Neutrophil (primary cell): ENCODE data around the gene NR2C2.

ENCODE experiments used
- H3K27ac ChIP-seq: fragments of 200-600 bp; sonication (generic); 2 replicates; pipeline ENCODE4 v1.5.1; 2016; ENCODE audit warnings: mild to moderate bottlenecking, moderate library complexity
- H3K27me3 ChIP-seq: fragments of 200-600 bp; sonication (generic); 2 replicates; pipeline ENCODE4 v1.6.0; 2016; ENCODE audit warnings: mild to moderate bottlenecking
- H3K36me3 ChIP-seq: fragments of 200-600 bp; sonication (generic); 2 replicates; pipeline ENCODE4 v1.5.1; 2017
- H3K4me1 ChIP-seq, 2 experiments: fragments of 200-600 bp in 1 of 2; sonication (generic) in 1 of 2; 1 replicate in 1 of 2; 2 replicates in 1 of 2; pipeline versions ENCODE4 v1.5.1 to v1.6.1; 2013 to 2016; ENCODE audit warnings: low read depth in 1 of 2, low read length in 1 of 2, mild to moderate bottlenecking in 1 of 2, moderate library complexity in 1 of 2; ENCODE audit not compliant: control insufficient read depth in 1 of 2, insufficient read depth in 1 of 2
- H3K4me3 ChIP-seq, 2 experiments: fragments of 200-600 bp in 1 of 2; sonication (generic) in 1 of 2; 1 replicate in 1 of 2; 2 replicates in 1 of 2; pipeline ENCODE4 v1.5.1; 2013 to 2016; ENCODE audit warnings: low read depth in 1 of 2, low read length in 1 of 2, mild to moderate bottlenecking in 1 of 2, moderate library complexity in 1 of 2
- H3K9me3 ChIP-seq: fragments of 200-600 bp; sonication (generic); 2 replicates; pipeline ENCODE4 v1.5.1; 2016
- TF ChIP-seq, protein P1 (sequence below): fragments of 200-600 bp; sonication (generic); IDR thresholded peaks from 2 replicates; pipeline ENCODE4 v1.5.1; 2016; ENCODE audit warnings: antibody characterized with exemption

NR2C2 gene

DNA sequence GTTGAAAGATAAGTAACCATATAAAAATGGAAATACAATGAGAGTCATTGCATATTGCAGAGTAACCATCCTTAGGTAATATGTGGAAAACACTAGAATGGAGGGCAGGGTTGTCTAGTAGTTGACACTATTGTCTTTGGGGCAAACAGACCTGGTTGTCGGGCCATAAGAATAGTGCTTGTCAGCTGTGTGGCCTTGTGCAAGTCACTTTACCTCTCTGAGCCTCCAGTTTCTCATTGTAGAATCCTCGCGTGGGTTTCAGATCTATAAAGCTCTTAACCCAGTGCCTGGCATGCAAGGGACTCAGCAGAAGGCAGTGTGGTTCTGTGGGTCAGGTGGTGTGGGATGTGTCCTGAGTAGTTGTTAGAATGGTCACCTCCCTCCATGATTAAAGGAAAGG is 85.7 kb downstream of the NR2C2 start:
- no peaks in the 10 kb centered on the region for H3K4me1 ChIP-seq
- TF ChIP-seq, protein P1, sequence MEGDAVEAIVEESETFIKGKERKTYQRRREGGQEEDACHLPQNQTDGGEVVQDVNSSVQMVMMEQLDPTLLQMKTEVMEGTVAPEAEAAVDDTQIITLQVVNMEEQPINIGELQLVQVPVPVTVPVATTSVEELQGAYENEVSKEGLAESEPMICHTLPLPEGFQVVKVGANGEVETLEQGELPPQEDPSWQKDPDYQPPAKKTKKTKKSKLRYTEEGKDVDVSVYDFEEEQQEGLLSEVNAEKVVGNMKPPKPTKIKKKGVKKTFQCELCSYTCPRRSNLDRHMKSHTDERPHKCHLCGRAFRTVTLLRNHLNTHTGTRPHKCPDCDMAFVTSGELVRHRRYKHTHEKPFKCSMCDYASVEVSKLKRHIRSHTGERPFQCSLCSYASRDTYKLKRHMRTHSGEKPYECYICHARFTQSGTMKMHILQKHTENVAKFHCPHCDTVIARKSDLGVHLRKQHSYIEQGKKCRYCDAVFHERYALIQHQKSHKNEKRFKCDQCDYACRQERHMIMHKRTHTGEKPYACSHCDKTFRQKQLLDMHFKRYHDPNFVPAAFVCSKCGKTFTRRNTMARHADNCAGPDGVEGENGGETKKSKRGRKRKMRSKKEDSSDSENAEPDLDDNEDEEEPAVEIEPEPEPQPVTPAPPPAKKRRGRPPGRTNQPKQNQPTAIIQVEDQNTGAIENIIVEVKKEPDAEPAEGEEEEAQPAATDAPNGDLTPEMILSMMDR = no peak
- H3K36me3 ChIP-seq = peaks cover 97% of the 10 kb centered on the region

DNA sequence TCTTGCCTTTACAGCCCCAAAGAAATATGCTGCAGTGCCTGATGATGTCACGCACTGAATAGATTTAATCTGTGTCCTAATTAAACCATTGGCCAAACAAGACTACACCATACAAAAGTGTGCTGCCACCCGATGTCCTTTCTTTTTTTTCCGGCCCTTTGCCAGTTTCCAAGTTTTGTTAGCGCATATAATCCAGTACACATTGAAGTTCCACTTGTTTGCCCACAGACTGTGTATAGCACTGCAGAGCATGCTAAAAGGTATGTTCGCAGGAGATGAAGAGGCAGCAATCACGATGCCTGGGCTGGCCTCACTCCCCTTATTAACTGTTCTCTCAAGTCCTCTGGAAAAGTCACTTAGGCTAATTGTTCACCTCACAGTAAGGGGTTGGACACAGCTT is 90.9 kb downstream of the NR2C2 start:
- peaks cover 98% of the 10 kb centered on the region for H3K36me3 ChIP-seq
- no peaks in the 10 kb centered on the region for H3K27me3 ChIP-seq
- H3K9me3 ChIP-seq = no peaks in the 10 kb centered on the region
- H3K4me1 ChIP-seq = no peaks in the 10 kb centered on the region
- H3K4me3 ChIP-seq = no peak overlapping the region
- no peak overlapping the region for H3K27ac ChIP-seq
- TF ChIP-seq, protein P1 = no peak

More for the DNA sequence above, 85.7 kb downstream of the NR2C2 start:
- Histone ChIP-seq H3K9me3 (no peaks in the 10 kb centered on the region), H3K27ac (no peak overlapping the region), H3K4me3 (no peak overlapping the region), H3K27me3 (no peaks in the 10 kb centered on the region)

DNA sequence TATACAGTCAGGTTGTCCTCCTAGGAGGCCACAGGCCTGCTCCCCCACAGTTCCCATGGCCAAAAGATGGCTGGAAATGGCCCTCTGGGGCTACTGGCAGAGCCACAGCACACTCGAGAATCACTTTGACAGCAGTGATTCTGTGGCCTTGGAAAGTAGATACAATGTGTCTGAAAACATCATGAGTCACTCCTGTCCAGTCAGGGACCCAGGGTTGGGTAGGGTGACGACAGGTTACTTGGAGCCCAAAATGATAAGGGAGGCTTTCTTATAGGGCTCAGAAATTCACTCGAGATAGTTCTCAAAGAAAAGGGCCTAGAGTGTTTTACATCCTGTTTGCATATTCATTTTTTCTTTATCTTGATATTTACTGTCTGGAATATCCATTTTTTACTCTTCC is 93.5 kb downstream of the NR2C2 start:
- TF ChIP-seq, protein P1 = no peak
- Histone ChIP-seq H3K36me3 (peaks cover 95% of the 10 kb centered on the region), H3K27me3 (no peaks in the 10 kb centered on the region), H3K4me1 (peaks cover 3 to 4% of the 10 kb centered on the region in 2 experiments), H3K9me3 (no peaks in the 10 kb centered on the region), H3K27ac (no peak overlapping the region), H3K4me3 (no peak overlapping the region)

DNA sequence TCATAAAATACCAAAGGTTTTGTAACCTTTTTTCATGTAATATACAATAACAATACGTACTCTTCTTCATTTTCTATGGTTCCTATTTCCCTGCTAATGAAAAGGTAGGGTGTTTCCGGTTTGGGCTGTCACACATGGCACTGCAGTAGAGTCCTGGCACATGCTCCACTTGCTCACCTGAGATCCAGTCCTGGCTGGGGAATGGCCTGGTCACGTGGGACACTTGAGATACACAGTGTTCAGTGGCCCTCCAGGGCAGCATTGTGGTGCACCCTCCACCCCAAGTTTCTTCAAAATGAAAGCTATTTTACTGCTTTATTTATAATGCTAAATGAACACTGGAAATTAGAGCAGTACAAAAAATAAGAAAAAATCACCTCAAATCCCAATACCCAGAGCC is 94.6 kb downstream of the NR2C2 start:
- Histone ChIP-seq H3K4me3 (no peak overlapping the region), H3K9me3 (no peaks in the 10 kb centered on the region), H3K4me1 (peaks cover 5 to 6% of the 10 kb centered on the region in 2 experiments), H3K36me3 (peaks cover 95% of the 10 kb centered on the region), H3K27ac (no peak overlapping the region), H3K27me3 (no peaks in the 10 kb centered on the region)
- TF ChIP-seq, protein P1 = no peak

DNA sequence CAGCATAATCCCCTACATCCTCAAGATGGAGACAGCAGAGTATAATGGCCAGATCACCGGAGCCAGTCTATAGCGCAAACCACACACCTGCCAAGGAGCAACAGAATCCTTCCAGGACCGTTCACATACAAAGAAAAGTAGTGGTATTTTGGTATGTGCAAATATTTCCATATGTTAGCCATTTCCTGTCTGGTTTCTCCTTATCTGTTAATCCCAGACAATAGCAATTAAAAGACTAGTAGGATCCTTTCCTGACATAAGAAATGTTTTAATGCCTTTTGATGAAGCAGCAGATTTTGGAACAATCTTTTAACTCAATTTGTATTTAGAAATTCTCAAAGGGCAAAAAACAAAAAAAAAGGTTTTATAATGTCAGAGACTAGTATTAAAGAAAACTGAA is 95.6 kb downstream of the NR2C2 start:
- no peaks in the 10 kb centered on the region for H3K27me3 ChIP-seq
- H3K36me3 ChIP-seq = peaks cover 95% of the 10 kb centered on the region
- H3K4me1 ChIP-seq = peaks cover 5 to 6% of the 10 kb centered on the region in 2 experiments
- H3K27ac ChIP-seq = no peak overlapping the region
- H3K4me3 ChIP-seq = no peak overlapping the region
- TF ChIP-seq, protein P1 = no peak
- H3K9me3 ChIP-seq = no peaks in the 10 kb centered on the region
